Measurements from ENCODE around the gene CYTH1.

- no peak for TF ChIP-seq CTCF (tag by site-specific recombination; IDR thresholded peaks at IDR 0.05)
- TF ChIP-seq ATF2 (tag by site-specific recombination; IDR thresholded peaks at IDR 0.05; ENCODE audit: low read depth) = no peak
- TF ChIP-seq ZEB2 (tag by site-specific recombination; IDR thresholded peaks at IDR 0.05) = no peak
- no peak for TF ChIP-seq ZNF146 (tag by site-specific recombination; IDR thresholded peaks at IDR 0.05)
- no peak for TF ChIP-seq KLF17 (tag by site-specific recombination; IDR thresholded peaks at IDR 0.05)
- TF ChIP-seq HOXC10 (CRISPR knock-in tag; IDR thresholded peaks at IDR 0.05) = no peak
- TF ChIP-seq ZNF449 (tag by site-specific recombination; IDR thresholded peaks at IDR 0.05) = no peak
Measured at GRCh38 chr17:78747488-78747887, 34.6 kb downstream of the CYTH1 start.

All from HEK293 (cell line).